Measurements from ENCODE around the gene TM2D3. TPM values are rescaled to one million over a fixed set of nuclear protein-coding genes. Genes with fewer than 3 reads are reported as not detected.

TM2D3 gene
- total RNA-seq, 1 experiment from 2014 or later = 25.7 TPM

Other genes starting within 250 kb of the TM2D3 start
- 5.5 and 9.4 TPM in 2 replicates for gene PCSK6, start 162.7 kb downstream of the TM2D3 start, total RNA-seq (2014; rRNA removed; shearing (Covaris generic); ENCODE audit: low replicate concordance)
- gene TARS3, start 72.1 kb upstream of the TM2D3 start, total RNA-seq (2014; rRNA removed; shearing (Covaris generic); ENCODE audit: low replicate concordance) = 17.6 and 20.8 TPM in 2 replicates
- gene OR4F6, start 151.1 kb upstream of the TM2D3 start, total RNA-seq (2014; rRNA removed; shearing (Covaris generic); ENCODE audit: low replicate concordance) = not detected in 2 replicates
- 0.09 TPM in 1 of 2 replicates, not detected in the other for gene OR4F15, start 159.8 kb upstream of the TM2D3 start, total RNA-seq (2014; rRNA removed; shearing (Covaris generic); ENCODE audit: low replicate concordance)

Data from Caki2 (cell line).